ENCODE data around the gene PRR30.

DNA sequence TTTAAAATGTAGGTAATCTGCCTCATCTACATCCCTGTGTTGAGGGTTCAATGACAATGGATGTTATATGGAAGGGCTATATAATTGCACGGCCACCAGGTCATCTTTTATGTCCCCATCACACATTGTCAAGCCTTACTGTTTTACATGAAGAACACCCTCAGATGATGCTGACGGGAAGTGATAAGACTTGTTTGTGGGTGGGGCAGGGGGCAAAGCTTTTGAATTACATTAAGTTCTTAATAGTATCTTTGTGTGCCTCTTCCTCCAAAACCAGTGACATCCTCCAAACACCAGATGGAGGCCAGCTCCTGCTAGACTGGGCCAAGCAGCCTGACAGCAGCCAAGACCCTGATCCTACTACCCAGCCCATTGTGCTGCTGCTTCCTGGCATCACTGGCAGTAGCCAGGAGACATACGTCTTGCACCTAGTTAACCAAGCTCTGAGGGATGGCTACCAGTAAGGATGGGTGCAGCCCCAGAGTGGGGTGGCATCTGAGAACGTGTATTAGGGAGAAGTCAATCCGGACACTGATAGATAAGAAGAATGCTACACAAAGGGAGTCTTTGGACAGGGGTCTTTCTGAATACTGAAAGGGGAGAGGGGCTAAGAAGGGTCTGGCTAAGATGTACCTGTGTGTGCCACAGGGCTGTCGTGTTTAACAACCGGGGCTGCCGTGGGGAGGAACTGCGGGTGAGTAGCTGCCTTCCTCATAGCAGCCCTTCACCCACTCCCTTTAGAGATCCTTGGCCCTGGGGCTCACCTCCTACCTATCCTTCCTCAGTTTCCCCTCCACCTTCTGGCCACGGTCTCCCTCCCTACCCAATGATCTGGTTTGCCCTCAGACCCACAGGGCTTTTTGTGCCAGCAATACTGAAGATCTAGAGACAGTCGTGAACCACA is 10.3 kb downstream of the PRR30 start:
- TF ChIP-seq, protein P1, sequence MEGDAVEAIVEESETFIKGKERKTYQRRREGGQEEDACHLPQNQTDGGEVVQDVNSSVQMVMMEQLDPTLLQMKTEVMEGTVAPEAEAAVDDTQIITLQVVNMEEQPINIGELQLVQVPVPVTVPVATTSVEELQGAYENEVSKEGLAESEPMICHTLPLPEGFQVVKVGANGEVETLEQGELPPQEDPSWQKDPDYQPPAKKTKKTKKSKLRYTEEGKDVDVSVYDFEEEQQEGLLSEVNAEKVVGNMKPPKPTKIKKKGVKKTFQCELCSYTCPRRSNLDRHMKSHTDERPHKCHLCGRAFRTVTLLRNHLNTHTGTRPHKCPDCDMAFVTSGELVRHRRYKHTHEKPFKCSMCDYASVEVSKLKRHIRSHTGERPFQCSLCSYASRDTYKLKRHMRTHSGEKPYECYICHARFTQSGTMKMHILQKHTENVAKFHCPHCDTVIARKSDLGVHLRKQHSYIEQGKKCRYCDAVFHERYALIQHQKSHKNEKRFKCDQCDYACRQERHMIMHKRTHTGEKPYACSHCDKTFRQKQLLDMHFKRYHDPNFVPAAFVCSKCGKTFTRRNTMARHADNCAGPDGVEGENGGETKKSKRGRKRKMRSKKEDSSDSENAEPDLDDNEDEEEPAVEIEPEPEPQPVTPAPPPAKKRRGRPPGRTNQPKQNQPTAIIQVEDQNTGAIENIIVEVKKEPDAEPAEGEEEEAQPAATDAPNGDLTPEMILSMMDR (optimal IDR thresholded peaks at IDR 0.05 in 1 of 3, IDR thresholded peaks at IDR 0.05 in 1 of 3, conservative IDR thresholded peaks at IDR 0.05 in 1 of 3; ENCODE audit: extremely low read depth in 1 of 3, insufficient read depth in 2 of 3, low read length in 3 of 3), result no peak
- no peak for TF ChIP-seq EZH2 (IDR thresholded peaks at IDR 0.05; ENCODE audit: low read length)
